NB4 (cell line): ENCODE results near the gene SWI5.
A peak's percentile ranks its signal among the peaks of the same experiment; 100 is the strongest.

Experiments used
- DNase-seq: peaks from one replicate; pipeline ENCODE4 v3.0.0; 2010; ENCODE audit warnings: low read depth
- H3K4me3 ChIP-seq: one replicate; pipeline ENCODE4 v1.5.1; 2011; ENCODE audit warnings: mild to moderate bottlenecking, low read depth, low read length, moderate library complexity
- MYC ChIP-seq: IDR thresholded peaks from 2 replicates; pipeline ENCODE4 v1.6.1; 2011; ENCODE audit warnings: low read depth, low read length
- POLR2A ChIP-seq: IDR thresholded peaks from 2 replicates; pipeline ENCODE4 v1.6.1; 2011; ENCODE audit warnings: mild to moderate bottlenecking; ENCODE audit not compliant: insufficient read length; ENCODE audit errors: extremely low read depth
- TF ChIP-seq, protein P1 (sequence below): IDR thresholded peaks from 2 replicates; pipeline ENCODE4 v1.6.1; 2011; ENCODE audit warnings: low read depth, low read length
- TF ChIP-seq, protein P2 (sequence below): IDR thresholded peaks from one replicate; pipeline ENCODE4 v1.5.1; 2012; ENCODE audit warnings: low read depth, low read length

Gene SWI5

DNA sequence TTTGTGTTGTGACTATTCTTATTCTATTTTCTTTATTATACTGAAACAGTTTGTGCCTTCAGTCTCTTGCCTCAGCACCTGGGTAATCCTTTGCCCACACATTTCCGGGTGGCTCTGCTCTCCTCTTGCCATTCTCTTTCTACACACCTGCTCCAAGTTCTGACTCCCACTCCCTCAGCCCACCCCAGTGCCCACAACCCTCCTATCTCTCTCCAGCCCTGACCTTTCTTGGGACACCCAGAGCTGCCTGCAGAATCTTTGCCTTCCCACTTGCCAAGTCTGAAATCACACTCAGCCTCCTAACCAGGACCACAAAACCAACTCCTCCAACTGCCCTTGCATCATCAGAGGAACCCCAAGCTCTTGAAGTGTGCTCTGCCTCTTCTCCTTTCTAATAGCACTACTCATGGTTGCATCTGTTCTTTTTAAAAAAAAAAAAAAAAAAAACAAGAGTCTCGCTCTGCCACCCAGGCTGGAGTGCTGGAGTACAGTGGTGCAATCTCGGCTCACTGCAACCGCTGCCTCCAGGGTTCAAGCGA lies 4.1 kb downstream of the SWI5 start:
- peak; percentile 89 for DNase-seq
- H3K4me3 ChIP-seq = no peak overlapping the region
- TF ChIP-seq MYC (peak; percentile 72), POLR2A (no peak)
- TF ChIP-seq, protein P1, sequence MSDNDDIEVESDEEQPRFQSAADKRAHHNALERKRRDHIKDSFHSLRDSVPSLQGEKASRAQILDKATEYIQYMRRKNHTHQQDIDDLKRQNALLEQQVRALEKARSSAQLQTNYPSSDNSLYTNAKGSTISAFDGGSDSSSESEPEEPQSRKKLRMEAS = peak; percentile 51; the same call in 1 of the 2 replicates
- TF ChIP-seq, protein P2, sequence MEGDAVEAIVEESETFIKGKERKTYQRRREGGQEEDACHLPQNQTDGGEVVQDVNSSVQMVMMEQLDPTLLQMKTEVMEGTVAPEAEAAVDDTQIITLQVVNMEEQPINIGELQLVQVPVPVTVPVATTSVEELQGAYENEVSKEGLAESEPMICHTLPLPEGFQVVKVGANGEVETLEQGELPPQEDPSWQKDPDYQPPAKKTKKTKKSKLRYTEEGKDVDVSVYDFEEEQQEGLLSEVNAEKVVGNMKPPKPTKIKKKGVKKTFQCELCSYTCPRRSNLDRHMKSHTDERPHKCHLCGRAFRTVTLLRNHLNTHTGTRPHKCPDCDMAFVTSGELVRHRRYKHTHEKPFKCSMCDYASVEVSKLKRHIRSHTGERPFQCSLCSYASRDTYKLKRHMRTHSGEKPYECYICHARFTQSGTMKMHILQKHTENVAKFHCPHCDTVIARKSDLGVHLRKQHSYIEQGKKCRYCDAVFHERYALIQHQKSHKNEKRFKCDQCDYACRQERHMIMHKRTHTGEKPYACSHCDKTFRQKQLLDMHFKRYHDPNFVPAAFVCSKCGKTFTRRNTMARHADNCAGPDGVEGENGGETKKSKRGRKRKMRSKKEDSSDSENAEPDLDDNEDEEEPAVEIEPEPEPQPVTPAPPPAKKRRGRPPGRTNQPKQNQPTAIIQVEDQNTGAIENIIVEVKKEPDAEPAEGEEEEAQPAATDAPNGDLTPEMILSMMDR = no peak

DNA sequence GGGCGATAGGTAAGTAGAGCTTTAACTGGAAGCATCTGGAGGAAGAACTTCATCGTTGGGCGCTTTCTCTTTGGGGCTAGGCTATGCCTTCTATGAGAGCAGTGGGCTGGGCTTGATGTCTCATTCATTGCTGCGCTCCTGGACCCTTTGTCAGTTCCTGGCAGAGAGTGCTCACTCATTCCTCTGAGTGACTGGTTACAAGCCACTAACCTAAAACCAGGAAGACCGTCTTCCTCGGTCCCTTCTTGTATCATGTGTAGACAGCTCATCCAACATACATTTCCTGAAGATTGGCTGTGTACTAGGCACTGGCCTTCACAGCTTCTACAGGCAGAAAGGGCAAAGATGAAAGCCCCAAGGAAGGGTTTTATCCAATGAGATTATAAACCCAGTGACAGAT lies 6.4 kb downstream of the SWI5 start:
- no peak for DNase-seq
- TF ChIP-seq, protein P2 = no peak
- no peak for TF ChIP-seq POLR2A
- H3K4me3 ChIP-seq = no peak overlapping the region

DNA sequence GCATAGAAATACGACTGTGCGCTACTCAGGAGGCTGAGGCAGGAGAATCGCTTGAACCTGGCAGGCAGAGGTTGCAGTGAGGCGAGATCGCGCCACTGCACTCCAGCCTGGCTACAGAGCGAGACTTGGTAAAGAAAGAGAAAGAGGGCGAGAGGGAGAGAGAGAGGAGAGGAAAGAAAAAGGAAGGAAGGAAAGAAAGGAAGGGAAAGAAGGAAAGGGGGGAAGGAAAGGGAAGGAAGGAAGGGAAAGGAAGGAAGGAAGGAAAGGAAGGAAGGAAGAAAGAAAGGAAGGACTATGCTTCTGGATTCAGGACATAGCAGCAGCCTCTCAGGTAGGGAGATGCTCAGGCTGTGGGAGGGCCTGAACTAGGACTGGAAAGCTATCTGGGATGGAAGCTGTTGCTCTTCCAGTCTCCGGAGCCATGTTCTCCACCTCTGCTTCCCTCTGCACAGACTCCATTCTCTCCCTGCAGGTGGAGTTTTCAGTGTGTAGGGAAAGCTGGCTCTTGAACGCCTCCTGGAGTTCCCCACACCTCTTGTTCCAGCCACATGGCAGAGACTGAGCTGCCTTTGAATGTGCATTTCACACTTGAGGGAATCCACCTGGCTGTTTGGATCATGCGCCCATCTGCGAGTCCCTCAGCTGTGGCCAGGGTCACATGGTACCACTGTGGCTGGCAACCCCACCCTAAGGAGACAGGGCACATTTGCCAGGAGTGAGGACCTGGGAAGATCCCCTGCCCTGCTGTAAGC lies 9.1 kb downstream of the SWI5 start:
- no peak overlapping the region for H3K4me3 ChIP-seq
- DNase-seq = no peak
- TF ChIP-seq, protein P1 = no peak

DNA sequence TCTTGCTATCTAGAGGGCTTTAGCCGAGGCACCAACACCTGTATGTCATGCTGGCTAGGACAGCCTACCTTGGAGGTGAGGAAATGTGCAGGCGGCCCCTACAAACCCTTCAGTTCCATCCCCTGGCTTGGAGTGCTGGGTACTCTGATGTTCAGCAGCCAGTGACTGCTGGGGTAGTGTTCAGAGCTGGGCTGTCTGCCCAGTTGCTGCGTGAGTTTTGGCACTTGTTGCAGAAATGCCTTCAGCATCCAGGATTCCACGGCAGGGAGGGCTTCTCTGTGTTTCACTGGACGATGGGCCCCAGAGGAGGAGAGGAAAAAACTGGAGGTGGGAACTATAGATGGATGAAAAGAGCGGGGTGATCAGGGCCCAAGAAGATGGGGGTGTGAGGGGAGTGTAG lies 10.4 kb downstream of the SWI5 start:
- TF ChIP-seq, protein P2 = no peak
- TF ChIP-seq POLR2A = no peak
- TF ChIP-seq MYC = no peak
- TF ChIP-seq, protein P1 = no peak
- no peak overlapping the region for H3K4me3 ChIP-seq
- DNase-seq = no peak

DNA sequence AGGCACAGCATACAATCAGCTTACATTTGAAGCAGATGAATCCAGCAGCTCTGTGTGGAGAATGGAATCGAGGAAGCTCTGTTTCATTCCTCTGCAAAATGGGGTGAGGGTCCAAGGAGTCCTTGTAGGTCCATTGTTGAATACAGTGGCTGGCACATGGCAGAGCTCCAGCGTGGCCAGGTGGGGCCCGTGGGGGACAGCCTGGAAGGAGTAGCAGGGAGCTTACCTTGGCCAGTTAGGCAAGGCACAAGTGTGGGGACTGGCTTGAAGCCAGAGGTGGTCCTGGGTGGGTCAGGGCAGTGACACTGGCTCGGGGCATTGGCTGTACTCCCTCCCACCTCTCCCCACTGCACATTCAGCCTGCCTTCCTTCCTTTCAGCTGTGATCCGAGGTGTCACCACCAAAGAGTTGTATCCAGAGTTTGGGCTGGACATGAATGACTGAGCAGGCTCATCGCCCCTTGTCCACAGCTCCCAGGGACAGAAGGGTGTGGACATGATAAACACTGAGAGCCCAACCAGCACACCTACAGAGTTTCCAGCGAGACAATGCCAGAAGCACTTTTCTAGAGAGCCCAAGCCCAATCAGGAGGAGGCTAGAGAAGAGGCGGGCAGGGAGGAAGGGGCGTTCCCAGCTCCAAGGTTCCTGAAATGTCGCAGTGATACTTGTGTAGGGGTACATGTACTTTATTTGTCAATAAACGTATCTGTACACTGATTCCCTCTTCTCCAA lies 12.4 kb downstream of the SWI5 start:
- H3K4me3 ChIP-seq = no peak overlapping the region
- no peak for DNase-seq
- no peak for TF ChIP-seq MYC

DNA sequence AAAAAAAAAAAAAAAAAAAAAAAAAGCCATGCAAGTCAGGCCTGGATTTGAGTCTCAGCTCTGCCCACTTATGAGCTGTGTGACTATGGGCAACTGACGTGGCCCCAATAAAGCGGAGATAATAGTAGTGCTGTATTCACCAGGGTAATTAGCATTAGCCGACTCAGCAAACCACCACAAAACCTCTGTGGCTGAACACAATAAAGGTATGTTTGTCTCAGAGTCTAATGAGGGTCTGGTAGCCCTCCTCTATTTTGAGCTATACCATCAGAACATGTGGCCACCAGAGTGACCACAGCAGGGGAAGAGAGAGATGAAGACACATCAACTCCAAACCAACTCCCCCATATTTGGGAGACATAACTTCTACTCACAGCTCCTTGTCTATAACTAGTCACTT lies 15.9 kb downstream of the SWI5 start:
- no peak overlapping the region for H3K4me3 ChIP-seq
- TF ChIP-seq, protein P1 = no peak
- TF ChIP-seq POLR2A (no peak), MYC (no peak)
- TF ChIP-seq, protein P2 = no peak
- DNase-seq = no peak
